Measurements from ENCODE around the gene TMEM191B.
"Not testable (repeated sequence)": the region's sequence is repeated elsewhere in the genome, so short reads cannot be mapped to it uniquely, and the experiment has no call there.

TMEM191B gene

DNA sequence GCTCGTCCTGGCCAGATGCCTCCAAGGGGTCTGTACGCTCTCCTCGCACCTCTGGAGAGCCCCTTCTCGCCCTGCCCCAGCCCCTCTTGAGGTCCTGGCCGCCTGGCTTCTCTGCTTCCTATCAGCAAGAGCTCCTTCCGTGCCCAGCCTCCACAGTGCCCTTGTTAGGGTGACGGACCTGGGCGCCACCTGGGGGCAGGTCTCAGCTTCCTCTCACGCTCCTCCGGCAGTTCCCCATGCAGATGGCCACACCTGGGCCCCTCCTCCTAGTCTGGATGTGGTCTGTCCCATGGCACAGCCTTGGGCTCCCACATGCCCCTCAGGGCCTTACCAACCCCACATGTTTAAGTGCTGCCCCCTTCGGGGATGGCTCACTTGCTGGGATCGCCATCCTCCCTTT lies 6.7 kb downstream of the TMEM191B start:
- H3K4me1 ChIP-seq (ENCODE audit: insufficient read depth, poor library complexity, severe bottlenecking); ATAC-seq (ENCODE audit: low read depth); DNase-seq (ENCODE audit: low spot score); H3K4me3 ChIP-seq (ENCODE audit: severe bottlenecking); H3K9me3 ChIP-seq (ENCODE audit: severe bottlenecking); H3K27me3 ChIP-seq (ENCODE audit: insufficient read depth, poor library complexity, severe bottlenecking); H3K27ac ChIP-seq (ENCODE audit: poor library complexity, severe bottlenecking); H3K36me3 ChIP-seq (ENCODE audit: low read depth): not testable (repeated sequence)

DNA sequence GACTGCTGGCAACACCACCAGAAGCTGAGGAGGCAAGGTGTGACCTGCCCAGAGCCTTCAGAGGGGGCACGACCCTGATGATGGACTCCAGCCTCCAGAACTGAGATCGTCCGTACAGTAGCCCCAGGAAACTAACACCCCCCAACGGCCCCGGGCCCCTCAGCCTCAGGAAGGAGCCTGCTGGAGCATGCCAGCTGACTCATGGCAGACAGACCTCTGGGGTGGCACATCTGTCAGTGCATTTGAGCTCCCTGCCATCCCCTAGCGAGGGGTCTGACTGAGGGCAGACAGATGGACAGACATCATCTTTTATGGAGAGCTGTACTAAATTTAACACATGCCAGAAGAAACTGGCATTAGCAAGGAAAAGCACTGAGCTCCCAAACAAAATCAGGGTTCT lies 12.4 kb downstream of the TMEM191B start:
- ATAC-seq (ENCODE audit: low read depth); DNase-seq (ENCODE audit: low spot score); H3K4me1 ChIP-seq (ENCODE audit: insufficient read depth, poor library complexity, severe bottlenecking): not testable (repeated sequence)

DNA sequence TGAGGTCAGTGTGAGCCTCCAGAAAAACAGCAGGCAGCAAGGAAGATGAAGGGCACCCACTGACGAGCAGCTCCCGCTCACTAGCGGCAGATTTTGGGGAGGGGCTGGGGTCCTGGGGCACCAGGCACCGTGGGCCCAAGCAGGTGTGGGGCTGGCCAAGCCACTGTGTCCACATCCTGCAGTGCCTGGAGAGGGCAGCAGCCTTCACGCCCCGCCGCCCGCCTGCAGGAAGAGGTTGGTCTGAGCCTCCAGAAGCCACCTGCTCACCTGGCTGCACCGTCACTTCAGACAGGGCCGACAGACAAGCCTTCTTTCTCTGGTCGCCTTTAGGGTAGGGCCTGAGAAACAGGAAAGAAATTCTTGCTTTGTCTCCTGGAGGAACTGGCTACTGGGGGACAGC lies 15.8 kb downstream of the TMEM191B start:
- not testable (repeated sequence) for H3K4me3 ChIP-seq (ENCODE audit: severe bottlenecking); ATAC-seq (ENCODE audit: low read depth); H3K4me1 ChIP-seq (ENCODE audit: insufficient read depth, poor library complexity, severe bottlenecking); H3K27ac ChIP-seq (ENCODE audit: poor library complexity, severe bottlenecking); H3K27me3 ChIP-seq (ENCODE audit: insufficient read depth, poor library complexity, severe bottlenecking); H3K36me3 ChIP-seq (ENCODE audit: low read depth); DNase-seq (ENCODE audit: low spot score); H3K9me3 ChIP-seq (ENCODE audit: severe bottlenecking)

More for the DNA sequence above, 12.4 kb downstream of the TMEM191B start:
- H3K27me3 ChIP-seq (ENCODE audit: insufficient read depth, poor library complexity, severe bottlenecking); H3K27ac ChIP-seq (ENCODE audit: poor library complexity, severe bottlenecking); H3K4me3 ChIP-seq (ENCODE audit: severe bottlenecking); H3K36me3 ChIP-seq (ENCODE audit: low read depth); H3K9me3 ChIP-seq (ENCODE audit: severe bottlenecking): not testable (repeated sequence)

DNA sequence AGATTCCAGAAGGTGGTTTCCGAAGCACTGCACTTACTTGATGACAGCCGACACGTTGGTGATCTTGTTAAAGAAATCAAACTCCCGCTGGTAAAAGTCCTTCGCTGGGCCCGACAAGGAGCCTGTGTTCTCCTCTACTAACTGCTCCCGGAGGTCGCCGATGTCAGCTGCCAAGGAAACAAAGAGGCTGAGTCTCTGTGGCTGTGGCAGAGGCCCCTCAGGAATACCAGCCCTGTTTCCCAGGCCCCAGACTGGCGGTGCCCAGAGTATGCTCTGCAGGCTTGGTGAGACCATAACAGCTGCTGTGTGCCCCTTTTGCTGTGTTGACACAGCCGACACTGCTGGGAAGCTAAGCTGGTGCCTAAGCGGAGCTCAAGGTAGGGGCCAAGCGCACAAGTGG lies 17.0 kb downstream of the TMEM191B start:
- not testable (repeated sequence) for H3K9me3 ChIP-seq (ENCODE audit: severe bottlenecking); H3K27me3 ChIP-seq (ENCODE audit: insufficient read depth, poor library complexity, severe bottlenecking); H3K36me3 ChIP-seq (ENCODE audit: low read depth); H3K4me1 ChIP-seq (ENCODE audit: insufficient read depth, poor library complexity, severe bottlenecking); ATAC-seq (ENCODE audit: low read depth); H3K4me3 ChIP-seq (ENCODE audit: severe bottlenecking); H3K27ac ChIP-seq (ENCODE audit: poor library complexity, severe bottlenecking); DNase-seq (ENCODE audit: low spot score)

DNA sequence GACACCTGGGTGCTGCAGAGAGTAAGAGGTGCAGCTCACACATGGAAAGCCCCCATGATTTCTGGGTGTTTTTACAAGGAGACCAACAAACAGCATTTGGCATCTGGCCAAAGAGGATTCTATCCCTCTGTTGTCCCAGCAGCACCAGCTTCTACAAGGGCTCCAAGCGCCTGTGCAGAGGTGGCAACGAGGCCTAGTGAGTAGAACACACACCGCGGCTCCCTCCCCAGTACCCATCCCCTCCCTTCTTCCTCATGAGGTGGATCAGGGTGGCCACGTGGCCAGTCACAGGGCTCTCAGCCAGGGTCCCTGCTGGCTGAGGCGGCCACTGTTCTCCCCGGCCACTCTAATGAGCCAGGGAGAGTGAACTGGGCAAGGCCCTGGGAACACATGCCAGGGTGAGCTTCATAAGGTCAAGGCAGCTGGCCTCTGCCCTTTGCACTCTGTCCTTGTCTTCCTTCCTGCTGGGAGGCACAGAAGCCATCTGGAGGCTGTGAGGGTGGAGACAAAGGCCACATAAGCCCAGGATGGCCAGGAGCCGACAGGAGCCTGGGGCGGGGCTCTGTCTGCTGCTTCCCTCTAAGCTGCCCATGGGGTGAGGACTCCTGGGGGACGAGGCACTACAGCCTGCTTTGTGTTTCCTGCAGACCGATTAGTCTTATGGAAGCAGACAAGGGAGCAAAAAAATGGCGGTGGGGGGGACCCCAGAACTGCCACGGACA lies 22.0 kb downstream of the TMEM191B start:
- not testable (repeated sequence) for H3K9me3 ChIP-seq (ENCODE audit: severe bottlenecking); ATAC-seq (ENCODE audit: low read depth); H3K4me1 ChIP-seq (ENCODE audit: insufficient read depth, poor library complexity, severe bottlenecking); DNase-seq (ENCODE audit: low spot score); H3K4me3 ChIP-seq (ENCODE audit: severe bottlenecking); H3K36me3 ChIP-seq (ENCODE audit: low read depth); H3K27ac ChIP-seq (ENCODE audit: poor library complexity, severe bottlenecking); H3K27me3 ChIP-seq (ENCODE audit: insufficient read depth, poor library complexity, severe bottlenecking)

DNA sequence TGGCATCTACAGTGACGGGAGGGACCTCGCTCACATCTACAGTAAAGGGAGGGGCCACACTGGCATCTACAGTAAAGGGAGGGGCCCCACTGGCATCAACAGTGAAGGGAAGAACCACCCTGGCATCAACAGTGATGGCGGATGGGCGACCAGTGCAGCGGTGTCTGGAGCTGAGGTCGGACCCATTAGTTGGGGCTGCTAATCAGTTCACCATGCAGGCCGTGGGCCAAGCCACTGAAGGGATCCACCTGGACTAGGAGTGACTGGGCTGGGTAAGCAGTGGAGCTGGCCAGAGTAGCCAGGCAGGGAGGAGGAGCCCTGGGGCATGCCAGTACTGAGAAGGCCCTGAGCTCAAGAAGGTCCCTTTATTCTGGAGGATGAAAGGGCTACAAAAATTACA lies 23.4 kb downstream of the TMEM191B start:
- not testable (repeated sequence) for H3K36me3 ChIP-seq (ENCODE audit: low read depth); DNase-seq (ENCODE audit: low spot score); H3K4me3 ChIP-seq (ENCODE audit: severe bottlenecking); H3K4me1 ChIP-seq (ENCODE audit: insufficient read depth, poor library complexity, severe bottlenecking); H3K9me3 ChIP-seq (ENCODE audit: severe bottlenecking); ATAC-seq (ENCODE audit: low read depth); H3K27me3 ChIP-seq (ENCODE audit: insufficient read depth, poor library complexity, severe bottlenecking); H3K27ac ChIP-seq (ENCODE audit: poor library complexity, severe bottlenecking)

DNA sequence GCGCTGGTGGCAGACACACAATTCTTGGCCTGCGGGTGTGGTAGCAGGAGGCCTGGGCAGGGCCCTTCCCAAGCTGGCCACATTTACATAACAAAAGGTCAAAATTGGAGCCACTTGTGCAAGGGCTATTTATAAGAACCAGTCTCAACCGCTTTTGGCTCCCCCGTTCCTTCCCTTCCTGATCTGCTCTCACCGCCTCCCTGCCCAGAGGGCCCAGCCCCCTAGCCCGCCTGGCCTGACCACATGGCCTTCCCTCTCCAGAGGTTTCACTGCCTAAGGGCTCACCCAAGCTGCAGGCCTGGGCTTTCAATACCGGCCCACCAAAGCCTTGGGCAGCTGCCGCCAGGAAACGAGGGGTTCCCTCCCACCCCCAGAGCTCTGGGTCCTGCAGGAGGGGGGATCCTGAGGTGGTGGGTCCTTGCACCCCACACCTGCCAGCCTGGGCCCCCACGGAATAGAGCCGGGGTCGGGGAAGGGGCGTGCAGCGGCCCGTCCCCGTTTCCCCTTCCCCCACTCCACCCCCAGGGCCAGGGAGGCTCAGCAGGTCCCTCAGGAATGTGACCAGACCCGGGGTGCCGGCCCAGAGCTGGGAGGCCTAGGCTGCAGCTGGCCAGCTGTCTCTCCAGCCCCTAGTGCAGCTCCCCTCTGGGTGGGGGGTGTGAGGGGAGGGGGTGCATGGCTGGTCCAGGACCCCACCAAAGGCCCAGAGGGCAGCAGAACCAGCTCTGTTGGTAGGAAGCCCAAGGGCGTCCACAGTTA lies 25.4 kb downstream of the TMEM191B start:
- H3K4me3 ChIP-seq (ENCODE audit: severe bottlenecking); H3K9me3 ChIP-seq (ENCODE audit: severe bottlenecking); H3K4me1 ChIP-seq (ENCODE audit: insufficient read depth, poor library complexity, severe bottlenecking); H3K36me3 ChIP-seq (ENCODE audit: low read depth); H3K27ac ChIP-seq (ENCODE audit: poor library complexity, severe bottlenecking); DNase-seq (ENCODE audit: low spot score); ATAC-seq (ENCODE audit: low read depth); H3K27me3 ChIP-seq (ENCODE audit: insufficient read depth, poor library complexity, severe bottlenecking): not testable (repeated sequence)

DNA sequence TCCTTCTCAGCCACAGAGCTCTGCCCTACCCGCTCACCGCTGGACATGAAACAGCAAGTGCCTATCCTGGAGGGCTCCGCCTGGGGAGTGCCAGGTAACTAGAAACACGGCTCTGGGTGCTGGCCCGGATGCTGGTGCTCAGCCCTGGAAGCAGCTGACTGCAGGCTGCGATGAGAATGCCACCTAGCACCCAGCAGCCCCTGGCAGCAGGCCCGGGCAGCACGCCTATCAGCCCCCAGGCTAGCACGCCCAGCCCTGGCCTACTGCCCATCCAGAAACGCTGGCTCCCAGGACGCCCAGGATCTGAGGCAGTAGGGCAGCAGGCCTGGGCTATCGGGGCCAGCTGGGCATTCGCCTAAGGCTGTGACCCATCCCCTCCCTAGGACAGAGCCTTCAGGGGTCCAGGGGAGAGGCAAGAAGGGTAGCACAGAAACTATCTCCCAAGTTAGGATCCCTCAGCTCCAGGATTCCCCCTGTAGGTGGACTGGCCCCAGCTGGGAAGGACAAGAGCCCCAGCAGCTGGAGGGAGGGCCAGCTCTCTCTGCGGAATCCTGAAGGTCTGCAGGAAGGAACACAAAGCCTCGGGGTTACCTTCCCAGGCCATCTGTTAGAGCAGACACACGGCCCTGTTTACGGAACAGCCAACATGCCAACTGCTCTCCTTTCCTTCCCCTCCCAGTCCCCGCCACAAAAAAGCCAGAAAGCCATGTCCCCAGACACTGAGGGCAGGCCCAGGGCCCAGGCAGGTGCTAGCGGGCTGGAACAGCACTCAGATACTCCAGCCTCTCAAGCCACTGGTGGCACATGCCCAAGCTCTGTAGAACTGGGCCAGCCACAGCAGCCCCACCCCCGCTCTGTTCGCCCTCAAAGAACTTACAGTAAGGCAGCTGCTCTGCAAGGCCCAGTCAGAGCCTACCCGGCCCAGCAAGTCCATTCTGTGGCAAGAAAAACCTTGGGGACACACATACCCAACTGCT lies 27.0 kb downstream of the TMEM191B start:
- not testable (repeated sequence) for DNase-seq (ENCODE audit: low spot score); H3K4me3 ChIP-seq (ENCODE audit: severe bottlenecking); H3K36me3 ChIP-seq (ENCODE audit: low read depth); H3K4me1 ChIP-seq (ENCODE audit: insufficient read depth, poor library complexity, severe bottlenecking); H3K9me3 ChIP-seq (ENCODE audit: severe bottlenecking); H3K27me3 ChIP-seq (ENCODE audit: insufficient read depth, poor library complexity, severe bottlenecking); H3K27ac ChIP-seq (ENCODE audit: poor library complexity, severe bottlenecking)
- peak; percentile 67 for ATAC-seq (ENCODE audit: low read depth)

DNA sequence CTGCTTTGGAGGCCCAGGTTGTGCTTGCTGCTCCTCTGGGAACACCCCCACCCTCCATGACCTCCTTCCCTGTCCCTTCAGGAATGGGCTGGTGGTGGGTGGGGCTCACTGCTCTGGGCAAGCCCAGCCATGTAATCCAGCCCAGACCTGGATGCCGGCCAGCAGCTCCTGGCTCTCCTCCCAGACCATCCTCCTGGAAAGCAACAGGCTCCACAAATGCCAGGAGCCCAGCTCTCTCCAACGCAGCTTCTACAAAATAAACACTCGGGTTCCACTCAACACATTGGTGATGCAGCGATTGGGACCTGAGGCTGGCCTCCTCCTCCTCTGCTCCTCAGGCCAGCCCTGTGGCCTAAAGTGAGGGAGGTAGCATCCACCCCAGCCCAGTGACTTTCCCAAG lies 30.9 kb downstream of the TMEM191B start:
- not testable (repeated sequence) for H3K27ac ChIP-seq (ENCODE audit: poor library complexity, severe bottlenecking); H3K4me1 ChIP-seq (ENCODE audit: insufficient read depth, poor library complexity, severe bottlenecking); DNase-seq (ENCODE audit: low spot score); H3K36me3 ChIP-seq (ENCODE audit: low read depth); H3K27me3 ChIP-seq (ENCODE audit: insufficient read depth, poor library complexity, severe bottlenecking); H3K9me3 ChIP-seq (ENCODE audit: severe bottlenecking); H3K4me3 ChIP-seq (ENCODE audit: severe bottlenecking)
- peak; percentile 85 for ATAC-seq (ENCODE audit: low read depth)

DNA sequence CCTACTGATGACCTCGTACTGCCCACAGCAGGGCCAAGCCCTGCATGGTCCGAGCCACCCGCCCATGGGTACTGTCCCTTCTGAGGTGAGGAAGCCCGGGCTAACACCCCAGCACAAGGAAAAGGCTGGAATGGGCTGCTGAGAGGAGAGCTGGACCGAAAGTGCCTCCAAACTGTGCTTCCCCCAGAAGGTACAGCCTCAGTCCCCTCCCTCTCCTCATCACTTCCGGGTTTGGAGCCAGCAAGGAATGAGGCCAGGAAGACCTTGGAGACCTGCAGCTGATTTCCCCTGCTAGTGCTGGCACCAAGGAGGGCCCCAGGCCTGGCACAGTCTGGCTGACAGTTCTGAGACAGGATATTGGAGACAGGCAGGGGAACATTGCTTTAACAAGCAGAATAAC lies 31.3 kb downstream of the TMEM191B start:
- DNase-seq (ENCODE audit: low spot score); H3K9me3 ChIP-seq (ENCODE audit: severe bottlenecking); H3K4me1 ChIP-seq (ENCODE audit: insufficient read depth, poor library complexity, severe bottlenecking); H3K27me3 ChIP-seq (ENCODE audit: insufficient read depth, poor library complexity, severe bottlenecking); H3K27ac ChIP-seq (ENCODE audit: poor library complexity, severe bottlenecking); H3K4me3 ChIP-seq (ENCODE audit: severe bottlenecking); H3K36me3 ChIP-seq (ENCODE audit: low read depth): not testable (repeated sequence)
- peak; percentile 30; the same call in 1 of the 3 replicates for ATAC-seq (ENCODE audit: low read depth)

Measured in RWPE2 (cell line).